Forelimb muscle (tissue), 1 donor: ENCODE measurements around the gene TRAPPC2L. TPM values are rescaled to one million over a fixed set of nuclear protein-coding genes. Genes with fewer than 3 reads are reported as not detected.

Source experiments
- DNase-seq: peaks from one replicate; pipeline ENCODE4 v3.0.0-alpha.2; 2013; ENCODE audit warnings: low read depth
- polyA plus RNA-seq: library from polyadenylated mRNA; unstranded; fragments of 120-200 nt; gene quantifications from one replicate; pipeline ENCODE4 v1.2.1, GENCODE V29; 2013; ENCODE audit not compliant: insufficient read length

The TRAPPC2L gene
- polyA plus RNA-seq, 1 donor = 52.2 TPM

DNA sequence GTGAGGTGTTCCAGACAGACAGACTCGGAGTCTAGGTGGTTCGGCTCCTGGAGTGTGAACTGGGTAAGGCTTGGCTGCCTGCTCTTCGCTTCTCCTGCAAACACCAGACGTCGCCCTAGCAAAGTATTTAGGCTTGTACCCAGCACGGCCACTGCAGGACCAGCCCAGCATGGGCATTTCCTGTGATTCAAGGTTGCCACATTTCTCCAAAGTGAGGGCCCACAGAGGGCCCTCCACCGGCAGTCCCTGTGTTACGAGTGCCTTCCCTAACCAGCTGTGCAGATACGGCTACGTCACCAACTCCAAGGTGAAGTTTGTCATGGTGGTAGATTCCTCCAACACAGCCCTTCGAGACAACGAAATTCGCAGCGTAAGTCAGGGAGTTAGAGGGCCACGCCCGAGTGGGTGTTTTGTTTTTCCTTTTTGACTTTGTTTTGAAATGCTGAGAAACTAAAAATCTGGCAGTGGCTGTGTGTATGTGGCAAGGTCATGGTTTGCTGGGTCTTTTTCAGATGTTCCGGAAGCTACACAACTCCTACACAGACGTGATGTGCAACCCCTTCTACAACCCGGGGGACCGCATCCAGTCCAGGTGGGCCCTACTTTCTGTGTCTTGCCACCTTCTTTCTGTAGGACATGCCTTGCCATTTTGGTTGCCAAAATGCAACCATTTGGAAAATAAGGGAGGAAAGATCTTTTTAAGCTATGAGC lies 2.6 kb downstream of the TRAPPC2L start:
- DNase-seq = no peak

DNA sequence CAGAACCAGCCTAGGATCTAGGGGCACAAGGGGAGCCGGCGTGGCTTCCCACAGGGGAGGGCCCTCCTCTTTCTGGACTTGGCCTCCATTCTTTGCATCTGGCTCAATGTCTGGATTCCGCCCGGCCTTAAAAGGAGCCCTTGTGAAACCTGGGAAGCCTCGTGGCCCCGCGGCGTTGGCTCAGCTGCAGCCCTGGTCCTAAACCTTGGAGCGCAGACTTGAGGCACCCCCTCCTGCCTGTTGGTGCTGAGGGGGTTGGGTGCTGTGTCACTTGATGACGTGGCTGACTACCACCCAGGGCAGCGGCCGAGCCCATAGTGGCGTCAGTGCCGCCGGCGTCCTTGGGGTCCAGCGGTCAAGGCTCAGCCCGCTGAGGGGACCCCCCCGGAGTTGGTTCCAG lies 4.4 kb downstream of the TRAPPC2L start:
- DNase-seq = no peak

DNA sequence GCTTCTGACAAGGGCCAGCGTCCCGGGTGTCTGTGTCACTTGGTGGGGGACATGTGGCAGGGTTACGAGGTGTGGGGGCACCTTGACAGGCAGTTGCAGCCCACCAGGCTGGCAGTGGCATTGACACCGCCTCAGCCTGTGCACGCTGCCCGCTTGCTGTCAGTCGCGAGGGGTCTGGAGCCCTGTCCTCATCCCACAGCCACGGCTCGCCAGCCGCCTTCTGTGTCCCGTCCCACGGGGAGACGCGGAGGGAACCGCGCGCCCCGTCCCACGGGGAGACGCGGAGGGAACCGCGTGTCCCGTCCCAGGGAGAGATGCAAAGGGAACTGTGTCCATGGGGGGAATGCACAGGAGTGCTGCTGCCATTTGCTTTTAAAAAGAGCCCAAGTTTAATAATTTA lies 6.0 kb downstream of the TRAPPC2L start:
- DNase-seq = no peak

DNA sequence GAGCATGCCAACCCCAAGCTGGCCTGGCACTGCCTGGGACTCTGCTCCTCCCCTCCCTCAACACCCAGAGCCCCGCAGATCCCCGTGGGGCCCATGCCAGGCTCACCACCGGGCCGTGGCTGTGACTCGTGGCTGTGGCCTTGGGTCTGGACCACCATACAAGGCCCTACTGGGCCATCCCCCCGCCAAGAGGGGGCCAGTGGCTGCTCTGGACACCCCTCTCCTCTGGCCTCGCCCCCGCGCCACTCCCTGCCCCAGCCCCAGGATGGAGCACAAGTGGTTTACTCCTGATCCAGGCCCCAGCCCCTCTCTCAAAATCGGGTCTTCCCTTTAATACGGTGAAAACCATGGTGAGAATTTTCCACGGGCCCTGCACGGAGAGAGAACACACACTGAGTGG lies 6.5 kb downstream of the TRAPPC2L start:
- no peak for DNase-seq

DNA sequence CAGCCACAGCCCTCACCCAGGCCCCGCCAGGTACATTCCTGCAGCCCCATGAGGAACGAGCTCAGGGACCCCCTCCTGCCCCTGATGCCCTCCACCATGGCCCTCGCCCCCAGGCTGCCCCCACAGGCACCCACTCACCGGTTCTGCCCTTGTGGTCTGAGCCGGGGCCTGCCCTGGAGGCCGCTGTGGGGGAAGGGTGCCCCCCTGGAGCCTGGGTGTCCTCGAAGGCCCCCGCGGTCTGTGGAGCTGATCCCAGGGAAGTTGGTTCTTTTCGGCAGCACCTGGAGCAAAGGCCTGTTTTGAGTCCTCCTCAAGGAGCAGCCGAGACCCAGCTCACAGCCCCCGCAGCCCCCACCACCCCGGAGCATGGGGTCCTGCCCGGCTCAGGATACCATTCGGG lies 7.2 kb downstream of the TRAPPC2L start:
- DNase-seq = no peak

DNA sequence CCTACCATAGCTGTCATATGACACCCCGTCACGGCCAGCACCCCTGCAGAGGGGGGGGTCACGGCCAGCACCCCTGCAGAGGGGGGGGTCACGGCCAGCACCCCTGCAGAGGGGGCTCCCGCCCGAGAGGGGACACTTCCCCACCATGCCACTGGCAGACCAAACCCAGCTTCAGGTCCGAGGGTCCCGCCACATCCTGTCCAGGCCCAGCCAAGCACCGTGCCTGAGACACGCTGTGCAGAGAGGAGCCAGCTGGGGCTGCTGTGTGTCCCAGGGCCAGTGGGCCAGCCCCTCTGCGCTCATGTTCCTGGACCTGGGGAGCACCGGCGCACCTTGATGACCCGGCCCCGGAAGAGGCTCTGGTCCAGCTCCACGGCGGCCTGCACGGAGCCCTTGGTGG lies 7.6 kb downstream of the TRAPPC2L start:
- no peak for DNase-seq

DNA sequence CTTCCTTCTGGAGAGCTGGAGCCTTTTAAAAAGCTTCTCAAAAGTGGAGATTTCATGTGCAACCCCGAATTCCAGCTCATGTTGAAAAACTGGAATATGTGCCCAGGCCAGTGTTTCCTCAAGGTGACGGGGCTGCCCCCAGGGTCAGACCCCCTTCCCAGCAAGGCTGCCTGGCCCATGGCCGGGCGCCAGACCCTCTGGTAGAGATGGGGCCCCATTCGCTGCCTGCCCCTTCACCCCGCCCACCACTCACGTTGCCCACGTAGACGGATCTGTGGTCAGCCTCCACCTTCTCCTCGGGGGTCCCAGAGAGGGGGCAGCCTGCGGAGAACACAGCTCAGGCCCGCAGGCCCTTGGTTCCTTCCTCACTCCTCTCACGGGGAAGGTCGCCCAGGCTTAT lies 8.4 kb downstream of the TRAPPC2L start:
- DNase-seq = no peak

DNA sequence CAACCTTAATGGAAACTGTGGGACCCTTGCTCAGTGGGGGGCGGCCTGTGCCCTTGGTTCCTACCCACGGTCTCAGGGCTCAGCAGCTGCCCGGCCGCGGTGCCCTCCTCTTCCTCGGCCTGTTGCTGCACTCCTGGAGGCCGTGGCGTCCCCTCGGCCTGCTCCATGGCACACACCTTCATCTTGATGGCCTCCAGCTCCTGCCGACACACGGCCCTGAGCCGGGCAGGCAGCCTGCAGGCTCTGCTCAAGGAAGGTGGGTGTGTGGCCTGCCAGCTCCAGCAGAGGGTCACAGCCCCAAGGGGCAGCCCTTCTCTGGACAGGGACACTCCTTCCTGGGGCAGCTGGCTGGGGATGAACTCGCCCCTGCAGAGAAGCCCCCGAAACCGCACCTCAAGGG lies 8.8 kb downstream of the TRAPPC2L start:
- DNase-seq = no peak

DNA sequence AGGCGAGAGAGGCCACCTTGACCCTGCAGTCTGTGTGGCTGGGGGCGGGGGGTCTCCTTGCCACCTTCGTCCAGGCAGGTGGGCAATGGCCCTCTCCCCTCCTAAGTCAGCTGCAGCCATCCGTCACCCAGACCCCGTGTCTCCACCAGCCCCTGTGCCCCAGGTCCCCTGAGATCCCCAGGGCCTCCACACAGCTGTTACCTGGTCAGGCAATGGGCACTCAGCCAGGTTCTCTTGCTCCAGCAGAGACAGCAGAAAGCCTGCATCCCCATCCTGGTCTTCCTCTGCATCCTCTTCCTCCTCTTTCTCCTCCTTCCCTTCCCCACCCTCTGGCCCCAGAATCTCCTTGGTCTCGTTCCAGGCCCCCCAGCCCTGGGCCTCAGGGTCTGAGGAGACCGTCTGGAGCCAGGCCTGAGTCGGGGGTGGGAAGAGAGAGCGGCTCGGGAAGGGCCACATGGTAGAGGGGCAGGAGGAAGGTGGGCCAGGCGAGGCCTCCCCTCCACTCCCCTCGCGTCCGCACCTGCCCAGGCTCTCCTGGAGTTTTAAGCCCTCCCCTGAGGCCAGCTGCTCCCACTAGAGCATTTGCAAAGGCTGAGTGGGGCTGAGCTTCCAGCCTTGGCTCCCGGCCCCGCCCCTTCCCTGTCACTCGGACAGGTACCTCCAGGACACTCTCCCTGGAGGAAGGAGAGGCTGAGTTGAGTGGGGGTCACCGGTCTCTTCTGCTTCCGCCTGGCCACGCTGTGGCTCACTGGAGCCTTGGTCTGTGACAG lies 9.4 kb downstream of the TRAPPC2L start, which contains the start of gene PABPN1L:
Gene PABPN1L (minus strand): TSS at position 510 of the 770 bp plus-strand sequence. CDS start 54 bp downstream, at position 456.
- no peak for DNase-seq

DNA sequence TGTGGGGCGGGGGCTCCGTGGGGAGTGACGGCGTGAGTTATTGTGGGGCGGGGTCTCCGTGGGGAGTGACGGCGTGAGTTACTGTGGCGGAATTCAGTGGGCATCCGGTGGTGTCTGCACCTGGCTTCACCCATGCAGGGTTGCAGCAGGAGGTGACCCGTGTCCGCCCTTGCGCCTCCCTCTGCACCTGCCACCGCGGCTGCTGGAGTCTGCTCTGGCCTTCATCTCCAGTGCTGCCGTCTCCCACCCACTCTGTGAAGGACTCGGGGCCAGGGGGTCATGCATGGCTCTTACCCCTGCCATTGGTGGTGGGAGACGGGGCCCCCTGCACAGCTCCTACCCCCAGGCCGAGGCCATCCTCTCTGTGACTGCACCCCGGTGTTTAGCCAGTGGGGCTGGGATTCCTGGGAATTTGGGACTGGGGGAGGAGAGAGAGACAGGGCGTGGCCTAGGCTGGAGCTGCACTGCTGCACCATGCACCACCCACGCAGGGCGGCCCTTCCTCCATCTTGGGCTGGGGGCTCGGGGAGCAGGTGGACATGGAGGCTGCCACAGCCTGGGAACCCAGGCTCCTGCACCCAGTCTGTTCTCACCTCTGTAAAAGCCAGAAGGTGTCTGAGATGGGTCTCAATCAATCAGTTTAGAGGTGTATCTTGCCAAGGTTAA lies 10.8 kb downstream of the TRAPPC2L start:
- DNase-seq = no peak

DNA sequence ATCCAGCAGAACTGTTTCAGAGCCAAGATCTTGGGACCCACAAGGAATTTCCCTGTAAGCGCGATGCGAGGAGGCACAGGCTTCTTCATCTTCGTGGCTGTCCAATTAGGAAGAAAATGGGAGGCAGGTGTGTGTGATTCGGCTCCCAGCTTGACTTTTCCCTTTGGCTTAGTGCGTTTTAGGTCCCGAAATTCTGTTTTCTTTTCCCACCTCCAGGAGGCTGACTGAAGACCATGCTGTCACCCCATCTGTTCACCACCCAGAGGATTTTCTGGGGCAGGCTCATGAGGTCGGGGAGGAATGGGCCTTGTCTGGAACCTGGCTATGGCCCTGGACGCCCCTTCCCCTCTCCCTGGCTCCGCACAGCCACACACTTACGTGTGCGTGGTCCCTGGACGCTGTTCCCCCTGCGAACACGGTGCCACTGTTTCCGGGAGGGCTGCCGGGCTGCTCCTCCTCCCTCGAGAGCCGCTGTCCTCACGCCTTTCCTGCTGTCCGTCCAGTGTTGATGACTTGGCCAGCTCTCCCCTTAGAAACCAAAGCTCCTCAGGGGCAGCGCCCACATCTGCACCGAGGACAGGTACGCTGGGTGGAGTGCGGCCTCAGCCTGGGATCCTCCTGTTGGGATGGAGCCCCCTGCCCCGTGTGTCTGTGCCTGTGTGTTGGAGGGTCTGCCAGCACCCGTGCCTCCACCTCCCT lies 12.2 kb downstream of the TRAPPC2L start:
- no peak for DNase-seq

DNA sequence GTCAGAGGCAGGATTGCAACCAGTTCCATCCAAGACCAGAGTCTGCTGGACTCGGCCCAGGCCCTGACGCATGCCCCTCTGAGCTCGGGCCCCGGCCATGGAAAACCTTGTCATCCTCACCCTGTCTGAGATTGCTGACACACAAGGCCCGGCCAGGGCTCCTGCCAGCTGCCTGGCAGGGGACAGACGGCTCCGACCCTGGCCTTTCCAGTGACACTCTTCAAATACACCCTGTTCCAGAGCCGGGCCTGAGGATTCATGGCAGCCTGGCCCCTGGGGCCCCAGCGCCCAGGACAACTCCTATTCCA lies 12.7 kb downstream of the TRAPPC2L start:
- DNase-seq = no peak

DNA sequence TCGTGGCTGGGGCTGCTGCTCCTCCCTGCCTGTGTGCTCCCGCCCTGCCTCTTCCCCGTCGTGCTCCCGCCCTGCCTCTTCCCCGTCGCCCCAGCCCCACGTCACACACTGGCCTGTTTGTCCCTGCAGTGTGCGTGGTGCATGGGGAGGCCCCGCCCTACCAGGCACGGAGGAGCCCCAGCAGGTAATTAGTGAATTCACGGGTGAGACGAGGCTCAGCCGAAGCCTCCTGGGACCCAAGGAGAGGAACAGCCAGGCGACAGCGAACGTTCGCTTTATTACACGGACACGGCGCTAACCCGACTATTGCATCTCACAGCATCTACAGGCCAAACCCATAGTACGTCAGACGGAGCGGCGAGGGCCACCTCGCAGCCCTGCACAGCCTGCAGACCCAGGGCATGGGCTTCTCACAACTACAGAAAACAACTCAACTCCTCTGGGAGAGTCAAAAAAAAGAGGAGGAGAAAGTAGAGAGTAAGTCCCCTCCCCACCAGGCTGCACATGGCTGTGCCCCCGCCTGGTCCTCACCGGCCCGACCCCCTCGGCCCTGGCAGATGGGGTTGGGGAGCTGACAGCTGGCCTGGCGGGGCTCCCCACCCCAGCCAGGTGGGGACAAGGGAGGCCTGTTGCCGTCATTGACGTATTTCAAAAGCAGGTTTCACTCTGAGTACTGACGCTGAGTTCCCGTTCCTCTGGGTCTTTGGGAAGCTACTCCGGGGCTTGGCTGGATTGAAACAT lies 13.9 kb downstream of the TRAPPC2L start:
- no peak for DNase-seq

DNA sequence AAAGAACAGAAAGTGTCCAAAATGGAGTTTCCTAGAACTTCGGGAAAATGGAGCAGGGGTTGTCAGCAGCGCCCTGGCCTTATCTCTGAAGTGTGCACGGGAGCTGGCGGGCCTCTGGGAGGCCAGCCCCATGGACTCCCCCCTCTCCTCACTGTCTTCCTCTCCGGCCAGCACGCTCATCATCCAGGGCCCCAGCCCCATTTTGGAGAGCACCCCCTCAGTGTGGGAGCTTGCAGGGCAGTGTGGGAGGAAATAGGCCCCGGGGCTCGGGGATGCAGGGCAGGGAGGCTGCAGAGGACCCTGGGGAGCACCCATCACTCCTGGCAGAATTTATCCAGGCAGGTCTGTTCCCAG lies 14.4 kb downstream of the TRAPPC2L start:
- no peak for DNase-seq

DNA sequence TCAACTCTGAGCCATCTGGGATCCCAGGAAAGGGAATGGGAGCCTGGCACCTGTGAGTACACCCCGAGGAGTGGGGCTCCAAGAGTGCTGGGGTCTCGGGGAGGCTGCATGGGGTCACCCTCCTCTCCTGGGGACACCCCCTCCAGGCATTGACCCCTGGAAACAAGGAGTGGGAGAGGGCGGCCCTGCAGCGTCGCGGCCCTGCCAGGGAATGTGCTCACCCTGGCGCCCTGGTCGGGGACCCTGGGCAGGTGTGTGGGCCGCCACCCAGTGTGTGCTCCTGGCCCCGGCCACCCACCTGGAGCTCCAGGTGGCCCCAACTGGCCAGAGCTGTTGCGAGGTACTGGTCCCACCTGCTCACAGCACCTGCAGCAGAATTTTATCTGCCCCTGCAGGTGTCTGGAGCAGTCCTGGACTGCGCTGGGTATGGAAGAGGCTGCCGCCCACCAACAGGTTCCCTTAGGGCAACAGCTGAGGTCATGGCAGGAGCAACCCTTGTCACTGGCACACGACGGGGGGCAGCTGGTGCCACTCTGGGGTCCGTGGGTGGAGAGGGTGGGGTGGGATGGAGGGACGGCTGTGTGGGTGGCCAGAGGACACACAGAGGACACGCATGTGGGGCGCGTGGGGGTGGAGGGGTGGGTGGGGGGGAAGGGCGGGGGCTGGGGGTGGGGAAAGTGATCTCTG lies 14.9 kb downstream of the TRAPPC2L start:
- DNase-seq = no peak

DNA sequence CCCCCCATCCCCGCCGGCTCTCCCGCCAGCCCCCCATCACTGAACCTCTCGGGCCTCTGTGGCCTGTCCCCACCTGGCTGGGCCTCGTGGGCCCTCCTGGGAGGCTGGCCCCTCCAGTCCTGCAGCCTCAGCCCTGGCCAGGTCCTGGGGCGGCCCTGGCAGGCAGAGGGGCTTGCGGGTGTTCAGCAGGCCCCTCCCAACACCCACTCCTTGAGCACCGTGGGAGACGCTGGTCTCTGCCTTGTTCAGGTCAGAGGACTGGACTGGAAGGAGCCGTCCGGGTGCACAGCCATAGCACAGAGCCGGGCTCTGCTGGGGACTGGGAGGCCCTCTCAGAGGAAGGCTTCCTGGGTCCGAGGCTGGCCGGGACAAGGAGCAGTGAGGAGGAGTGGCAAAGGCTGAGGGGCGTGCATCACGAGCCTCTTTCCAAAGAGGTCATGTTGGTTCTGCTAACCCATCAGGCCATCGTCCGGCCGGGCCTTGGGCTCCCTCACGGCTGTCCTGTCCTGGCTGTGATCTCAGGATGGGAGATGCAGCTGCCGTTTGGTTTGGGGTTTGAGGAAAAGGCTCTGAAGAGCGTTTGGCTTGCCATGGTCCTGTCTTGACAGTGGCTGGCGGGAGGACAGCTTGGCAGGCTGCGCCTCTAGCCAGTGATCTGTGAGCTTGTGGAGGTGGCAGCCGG lies 15.9 kb downstream of the TRAPPC2L start:
- DNase-seq = no peak

DNA sequence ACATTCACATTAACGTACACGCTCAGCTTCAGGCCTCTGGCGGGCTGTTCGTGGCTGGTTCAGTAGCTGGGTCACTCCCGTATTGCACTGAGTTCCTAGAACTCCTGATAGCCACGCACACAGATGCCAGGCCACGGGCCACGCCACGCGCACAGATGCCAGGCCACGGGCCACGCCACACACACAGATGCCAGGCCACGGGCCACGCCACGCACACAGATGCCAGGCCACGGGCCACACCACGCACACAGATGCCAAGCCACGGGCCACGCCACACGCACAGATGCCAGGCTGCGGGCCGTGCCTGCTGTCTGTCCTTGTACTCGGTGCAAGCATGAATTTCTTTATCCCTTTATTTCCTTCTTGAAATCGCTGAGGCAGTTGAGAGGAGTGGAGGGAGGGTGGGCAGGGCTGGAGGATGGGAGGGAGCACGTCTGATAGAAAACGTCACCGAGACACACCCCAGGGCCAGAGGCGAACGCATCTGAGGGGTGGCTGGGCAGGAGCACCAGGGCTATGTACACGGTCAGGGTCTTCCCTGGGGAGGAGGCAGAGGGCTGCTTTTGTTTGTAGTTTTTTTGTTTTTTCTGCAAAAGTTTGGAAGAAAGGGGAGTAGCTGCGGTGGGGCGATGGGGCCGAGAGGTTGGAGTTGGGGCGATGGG lies 18.1 kb downstream of the TRAPPC2L start:
- DNase-seq = no peak

DNA sequence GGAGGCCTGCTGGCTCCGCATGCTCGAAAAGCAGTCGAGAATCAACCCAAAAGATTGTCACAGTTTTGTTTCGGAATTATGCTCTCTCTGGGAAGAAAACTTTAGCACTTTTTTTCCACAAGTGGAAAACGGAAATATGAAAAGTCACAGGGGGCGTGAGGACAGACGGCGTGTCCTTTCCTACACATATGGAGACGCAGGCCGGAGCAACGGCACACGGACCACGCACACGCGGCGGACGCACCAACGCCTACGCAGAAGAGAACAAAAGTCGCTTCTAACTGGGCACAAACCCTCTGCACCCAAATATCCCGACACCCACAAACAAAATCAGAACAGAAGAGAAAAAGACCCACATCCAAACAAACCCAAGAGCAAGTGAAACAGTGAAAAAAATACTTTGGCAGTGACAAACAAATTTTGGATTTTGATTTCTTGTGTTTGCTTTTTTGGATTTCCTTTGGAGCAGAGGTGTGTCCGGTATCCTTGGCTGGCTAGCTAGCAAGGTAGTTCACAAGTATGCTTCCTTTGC lies 18.8 kb downstream of the TRAPPC2L start:
- no peak for DNase-seq

DNA sequence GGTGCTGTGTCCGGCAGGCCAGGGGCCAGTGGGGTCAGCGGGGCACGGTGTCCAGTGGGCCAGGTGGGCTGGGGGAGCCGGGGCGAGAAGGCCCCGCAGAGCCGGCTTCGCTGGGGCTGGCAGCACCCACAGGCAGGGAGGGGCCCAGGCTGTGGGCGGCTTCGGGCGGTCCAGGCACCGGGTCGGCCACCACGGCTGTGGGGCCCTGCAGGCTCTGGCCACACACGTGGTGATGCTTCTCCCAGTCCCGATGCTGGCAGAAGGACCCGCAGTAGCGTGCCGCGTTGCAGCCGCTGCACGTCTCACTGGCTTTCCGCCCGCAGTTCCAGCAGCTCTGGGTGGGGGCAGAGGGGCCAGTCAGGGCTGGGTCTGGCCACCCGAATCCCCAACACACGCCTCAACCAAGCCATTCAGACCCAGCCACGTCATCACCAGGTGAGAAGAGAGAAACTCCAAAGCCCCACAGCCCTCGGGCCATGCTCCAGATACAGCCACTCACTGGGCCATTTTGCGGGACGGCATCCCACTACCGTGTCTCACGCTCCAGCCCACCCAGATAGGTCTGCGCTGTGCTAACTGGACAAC lies 20.1 kb downstream of the TRAPPC2L start:
- no peak for DNase-seq
